Progenitor cell of endocrine pancreas (in vitro differentiated cells): ENCODE data around the gene VWA7. TPM values are rescaled to one million over a fixed set of nuclear protein-coding genes. Genes with fewer than 3 reads are reported as not detected.

Source experiments
- DNase-seq: peaks from one replicate; pipeline ENCODE4 v3.0.0; 2021; ENCODE audit warnings: low spot score; ENCODE audit not compliant: unreplicated experiment
- H3K27ac Mint-ChIP-seq: 2 replicates; pipeline ENCODE4 v1.8.0; 2021; ENCODE audit warnings: mild to moderate bottlenecking, moderate library complexity, mixed read lengths
- H3K27me3 Mint-ChIP-seq: 2 replicates; pipeline ENCODE4 v1.8.0; 2021; ENCODE audit warnings: mixed read lengths
- H3K36me3 Mint-ChIP-seq: 2 replicates; pipeline ENCODE4 v1.8.0; 2022; ENCODE audit warnings: mixed read lengths; ENCODE audit not compliant: insufficient read depth
- H3K4me1 Mint-ChIP-seq: 2 replicates; pipeline ENCODE4 v1.8.0; 2021; ENCODE audit warnings: low read depth, mixed read lengths
- H3K4me3 Mint-ChIP-seq: 2 replicates; pipeline ENCODE4 v1.8.0; 2021; ENCODE audit warnings: low read depth, mild to moderate bottlenecking, moderate library complexity, mixed read lengths
- H3K9me3 Mint-ChIP-seq: 2 replicates; pipeline ENCODE4 v1.8.0; 2021; ENCODE audit warnings: low read depth, mixed read lengths
- CTCF ChIP-seq: fragments of 200-600 bp; sonication (generic); IDR thresholded peaks from one replicate; pipeline ENCODE4 v1.5.0; 2021; ENCODE audit warnings: antibody characterized with exemption, mild to moderate bottlenecking; ENCODE audit not compliant: unreplicated experiment
- total RNA-seq: library from RNA; stranded (reverse); gene quantifications from 2 replicates; pipeline ENCODE4 v1.2.1, GENCODE V29; 2021

The VWA7 gene
- total RNA-seq, 1 donor from 2014 or later: 11.6 TPM

- Mint-ChIP-seq H3K4me3 (no peak overlapping the region), H3K4me1 (peaks cover 17% of the 10 kb centered on the region), H3K9me3 (no peaks in the 10 kb centered on the region)
Measured at GRCh38 chr6:31722173-31722572, 55.0 kb downstream of the VWA7 start.

GRCh38 chr6:31721351-31722020 is 55.6 kb downstream of the VWA7 start, which contains the start of gene LY6G6C:
Gene LY6G6C (minus strand): TSS chr6:31721746. CDS start chr6:31721679, 67 bp downstream.
- Mint-ChIP-seq H3K27ac (no peak within 1 kb of the TSS), H3K27me3 (no peaks in the 10 kb centered on the region), H3K4me3 (no peak within 1 kb of the TSS), H3K36me3 (peaks cover 15% of the 10 kb centered on the region), H3K4me1 (peaks cover 17% of the 10 kb centered on the region), H3K9me3 (no peaks in the 10 kb centered on the region)
- no peak for TF ChIP-seq CTCF
- DNase-seq: no peak

More at GRCh38 chr6:31722173-31722572, 55.0 kb downstream of the VWA7 start:
- no peak for DNase-seq
- H3K36me3 Mint-ChIP-seq: peaks cover 21% of the 10 kb centered on the region
- H3K27me3 Mint-ChIP-seq: no peaks in the 10 kb centered on the region
- no peak overlapping the region for H3K27ac Mint-ChIP-seq
- TF ChIP-seq CTCF: no peak

- H3K27me3 Mint-ChIP-seq: no peaks in the 10 kb centered on the region
- peaks cover 17% of the 10 kb centered on the region for H3K4me1 Mint-ChIP-seq
- H3K36me3 Mint-ChIP-seq: peaks cover 7% of the 10 kb centered on the region
- TF ChIP-seq CTCF: no peak
- H3K9me3 Mint-ChIP-seq: no peaks in the 10 kb centered on the region
- DNase-seq: no peak
- no peak overlapping the region for H3K27ac Mint-ChIP-seq
- H3K4me3 Mint-ChIP-seq: no peak overlapping the region
Measured at GRCh38 chr6:31720196-31720770, 56.8 kb downstream of the VWA7 start.

GRCh38 chr6:31719001-31719400 is 58.1 kb downstream of the VWA7 start:
- Mint-ChIP-seq H3K4me3 (no peak overlapping the region), H3K9me3 (no peaks in the 10 kb centered on the region), H3K27ac (peak overlapping the region; percentile 65), H3K4me1 (peaks cover 22% of the 10 kb centered on the region), H3K36me3 (peaks cover under 1% of the 10 kb centered on the region), H3K27me3 (no peaks in the 10 kb centered on the region)
- TF ChIP-seq CTCF: no peak
- no peak for DNase-seq

GRCh38 chr6:31718265-31718664 is 58.9 kb downstream of the VWA7 start:
- H3K9me3 Mint-ChIP-seq: no peaks in the 10 kb centered on the region
- no peak overlapping the region for H3K4me3 Mint-ChIP-seq
- H3K4me1 Mint-ChIP-seq: peaks cover 26% of the 10 kb centered on the region
- H3K36me3 Mint-ChIP-seq: no peaks in the 10 kb centered on the region
- DNase-seq: no peak
- peak overlapping the region; percentile 65 for H3K27ac Mint-ChIP-seq
- peaks cover under 1% of the 10 kb centered on the region for H3K27me3 Mint-ChIP-seq
- TF ChIP-seq CTCF: no peak
